Pancreas (tissue), 10 donors: Measurements from ENCODE around the gene SPRR3. TPM values are rescaled to one million over a fixed set of nuclear protein-coding genes. Genes with fewer than 3 reads are reported as not detected.

Experiments used
- ATAC-seq, 4 donors: fragments of 200-7000 bp; cut with Tn5 transposase; one replicate each; pipeline versions ENCODE4 v1.8.0 to v1.9.1; 2020; ENCODE audit warnings: mild to moderate bottlenecking in 4 of 4, moderate library complexity in 4 of 4
- DNase-seq, 6 donors: peaks; one replicate each; pipeline ENCODE4 v3.0.0-alpha.2; 2020
- FAIRE-seq: peaks from 2 replicates; lab custom pipeline; 2012; peaks lifted over from hg19 to GRCh38; lab: Jason Lieb, UNC
- H3K27ac ChIP-seq, 4 donors: fragments of 200-600 bp; sonication (generic); 1 replicate in 3 of 4; 2 replicates in 1 of 4; pipeline versions ENCODE4 v1.5.0 to v1.8.0; 2020
- H3K27me3 ChIP-seq, 4 donors: fragments of 200-600 bp; one replicate each; pipeline ENCODE4 v1.8.0; 2021
- H3K36me3 ChIP-seq, 3 donors: fragments of 200-600 bp; sonication (generic) in 1 of 3; one replicate each; pipeline versions ENCODE4 v1.5.0 to v1.8.0; 2020 to 2021
- H3K4me1 ChIP-seq, 3 donors: fragments of 200-600 bp; one replicate each; pipeline ENCODE4 v1.8.0; 2021
- H3K4me3 ChIP-seq, 4 donors: fragments of 200-600 bp; sonication (generic) in 2 of 4; one replicate each; pipeline versions ENCODE4 v1.5.0 to v1.8.0; 2020 to 2021
- H3K9me3 ChIP-seq, 4 donors: fragments of 200-600 bp; one replicate each; pipeline ENCODE4 v1.8.0; 2021
- whole genome bisulfite sequencing, 2 donors: extraction: QIAGEN DNeasy Blood & Tissue Kit; methylation state at CpG; one replicate each; pipeline ENCODE4 v1.1.7; 2013; 5-methylcytosine and 5-hydroxymethylcytosine counted together
- intact Hi-C, 3 donors: fragments of 100-400 bp; cut with DNase I; formaldehyde crosslinking; loops; one replicate each; pipeline versions ENCODE4 v1.11.1 to v1.14.2; 2022
- polyA plus RNA-seq, 2 donors: library from polyadenylated mRNA; stranded (reverse); fragments of 200-250 nt; gene quantifications; one replicate each; pipeline ENCODE4 v1.2.3, GENCODE V29; 2013
- total RNA-seq, 6 donors: library from RNA; stranded (reverse); fragmentation: NEBNext Ultra II Directional in 4 of 6; extraction: Animal tissue kit (Norgen Biotek cat#: 25700) in 4 of 6; gene quantifications; one replicate each; pipeline versions ENCODE4 v1.2.1 to v1.2.4, GENCODE V29; 2021 to 2023
- TF ChIP-seq, protein P1 (sequence below), 4 donors: fragments of 200-600 bp; sonication (generic) in 3 of 4; IDR thresholded peaks; one replicate each; pipeline versions ENCODE4 v1.5.0 to v1.8.0; 2021; ENCODE audit warnings: antibody characterized with exemption in 4 of 4
- donor health status: healthy with polysubstance abuse.
- donor health status: DM: no; HTN: no; CAD: no; lungs with moderate emphysema.
- donor health status: DM: no; HTN: no; CAD: no.
- donor health status: control.
- donor health status: control.
- donor health status: Bipolar disorder and iron deficiency.
- donor health status: DM: yes; HTN: yes; CAD: no.
- donor health status: DM: no; HTN: no; CAD: no.
- donor health status: DM: no; HTN: no; CAD: no.
- donor health status: DM: yes; HTN: yes; CAD: no.

The SPRR3 gene
- total and polyA plus RNA-seq, 8 donors, result 2.8 to 3.2 TPM; not detected in 6

DNA sequence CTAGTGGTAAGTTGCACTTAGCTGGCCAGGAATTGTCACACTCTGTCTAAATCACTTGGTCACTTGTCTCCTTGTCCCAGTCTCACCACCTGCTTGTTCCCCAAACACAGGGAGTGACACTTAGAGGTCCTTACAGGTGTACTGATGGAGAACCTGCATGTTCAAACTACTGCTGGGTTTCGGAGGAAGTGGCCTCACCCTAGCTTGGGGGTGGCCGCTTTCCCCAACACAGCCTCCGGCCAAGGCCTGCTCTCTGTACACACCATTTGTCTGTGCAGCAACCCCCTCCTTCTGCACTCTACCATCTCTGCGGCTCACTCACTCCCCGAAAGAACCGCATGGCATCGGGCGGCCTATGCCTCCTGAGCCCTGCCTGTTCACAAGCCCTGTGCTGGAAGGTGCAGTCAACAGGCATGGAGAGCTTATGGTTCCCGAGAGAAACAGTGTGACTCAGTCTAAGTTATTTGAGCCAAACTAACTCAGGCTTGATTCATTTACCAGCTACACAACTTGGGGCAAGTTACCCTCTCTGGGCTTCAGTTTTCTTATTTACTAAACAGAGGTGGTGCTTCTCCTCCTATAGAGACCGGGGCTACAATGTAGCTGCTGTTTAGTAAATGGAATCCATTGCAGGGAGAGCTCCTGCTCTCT is 41.6 kb upstream of the SPRR3 start:
- no peaks in the 10 kb centered on the region for H3K27me3 ChIP-seq
- no peak for ATAC-seq
- WGBS, 2 donors, result 82 to 86% methylated on average over 10 of the region's 10 CpGs
- no peak overlapping the region for H3K27ac ChIP-seq
- no peaks in the 10 kb centered on the region for H3K36me3 ChIP-seq
- H3K4me1 ChIP-seq, result no peaks in the 10 kb centered on the region
- TF ChIP-seq, protein P1, sequence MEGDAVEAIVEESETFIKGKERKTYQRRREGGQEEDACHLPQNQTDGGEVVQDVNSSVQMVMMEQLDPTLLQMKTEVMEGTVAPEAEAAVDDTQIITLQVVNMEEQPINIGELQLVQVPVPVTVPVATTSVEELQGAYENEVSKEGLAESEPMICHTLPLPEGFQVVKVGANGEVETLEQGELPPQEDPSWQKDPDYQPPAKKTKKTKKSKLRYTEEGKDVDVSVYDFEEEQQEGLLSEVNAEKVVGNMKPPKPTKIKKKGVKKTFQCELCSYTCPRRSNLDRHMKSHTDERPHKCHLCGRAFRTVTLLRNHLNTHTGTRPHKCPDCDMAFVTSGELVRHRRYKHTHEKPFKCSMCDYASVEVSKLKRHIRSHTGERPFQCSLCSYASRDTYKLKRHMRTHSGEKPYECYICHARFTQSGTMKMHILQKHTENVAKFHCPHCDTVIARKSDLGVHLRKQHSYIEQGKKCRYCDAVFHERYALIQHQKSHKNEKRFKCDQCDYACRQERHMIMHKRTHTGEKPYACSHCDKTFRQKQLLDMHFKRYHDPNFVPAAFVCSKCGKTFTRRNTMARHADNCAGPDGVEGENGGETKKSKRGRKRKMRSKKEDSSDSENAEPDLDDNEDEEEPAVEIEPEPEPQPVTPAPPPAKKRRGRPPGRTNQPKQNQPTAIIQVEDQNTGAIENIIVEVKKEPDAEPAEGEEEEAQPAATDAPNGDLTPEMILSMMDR (IDR thresholded peaks at IDR 0.05), result no peak
- no peaks in the 10 kb centered on the region for H3K9me3 ChIP-seq
- H3K4me3 ChIP-seq, result no peak overlapping the region
- intact Hi-C loops, result no loop called here
- no peak for FAIRE-seq
- no peak for DNase-seq

DNA sequence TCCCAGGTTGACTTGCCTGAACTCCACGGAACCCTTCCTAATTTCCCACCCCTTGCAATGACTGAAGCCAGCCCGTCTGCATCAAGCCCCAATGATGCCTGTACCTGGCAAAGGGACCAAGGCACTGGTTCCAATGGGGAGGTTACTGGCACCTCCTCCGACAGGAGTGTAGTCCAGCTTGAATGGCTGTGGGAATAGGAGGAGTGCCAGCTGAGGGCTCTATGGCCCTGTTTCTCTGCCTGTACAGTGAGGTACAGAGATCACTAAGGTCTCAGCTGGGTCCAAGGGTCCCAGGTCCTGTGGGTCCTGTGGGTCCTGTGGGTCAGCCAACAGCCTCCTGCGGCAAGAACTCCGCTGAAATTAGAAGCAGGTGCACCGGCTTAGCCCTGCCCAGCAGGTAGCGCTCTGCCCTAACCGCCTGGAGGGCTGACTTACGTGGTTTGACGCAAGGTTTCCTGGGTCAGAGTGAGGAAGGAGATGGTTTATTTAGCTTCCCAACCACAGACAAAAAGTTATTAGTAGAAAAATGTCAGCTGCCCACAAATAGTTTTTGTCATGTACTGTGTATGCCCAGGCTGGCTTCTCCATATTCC is 41.0 kb upstream of the SPRR3 start:
- no peak for FAIRE-seq
- intact Hi-C loops, result no loop called here
- WGBS, 2 donors, result 48 to 50% methylated on average over 10 of the region's 10 CpGs
- Histone ChIP-seq H3K9me3 (no peaks in the 10 kb centered on the region), H3K4me1 (no peaks in the 10 kb centered on the region), H3K27me3 (no peaks in the 10 kb centered on the region), H3K36me3 (no peaks in the 10 kb centered on the region), H3K27ac (no peak overlapping the region), H3K4me3 (no peak overlapping the region)
- TF ChIP-seq, protein P1 (IDR thresholded peaks at IDR 0.05), result no peak
- peak in 2 of 4 donors; percentile 34 to 48 for ATAC-seq
- DNase-seq, result peak in 2 of 6 donors; percentile 4 to 15

DNA sequence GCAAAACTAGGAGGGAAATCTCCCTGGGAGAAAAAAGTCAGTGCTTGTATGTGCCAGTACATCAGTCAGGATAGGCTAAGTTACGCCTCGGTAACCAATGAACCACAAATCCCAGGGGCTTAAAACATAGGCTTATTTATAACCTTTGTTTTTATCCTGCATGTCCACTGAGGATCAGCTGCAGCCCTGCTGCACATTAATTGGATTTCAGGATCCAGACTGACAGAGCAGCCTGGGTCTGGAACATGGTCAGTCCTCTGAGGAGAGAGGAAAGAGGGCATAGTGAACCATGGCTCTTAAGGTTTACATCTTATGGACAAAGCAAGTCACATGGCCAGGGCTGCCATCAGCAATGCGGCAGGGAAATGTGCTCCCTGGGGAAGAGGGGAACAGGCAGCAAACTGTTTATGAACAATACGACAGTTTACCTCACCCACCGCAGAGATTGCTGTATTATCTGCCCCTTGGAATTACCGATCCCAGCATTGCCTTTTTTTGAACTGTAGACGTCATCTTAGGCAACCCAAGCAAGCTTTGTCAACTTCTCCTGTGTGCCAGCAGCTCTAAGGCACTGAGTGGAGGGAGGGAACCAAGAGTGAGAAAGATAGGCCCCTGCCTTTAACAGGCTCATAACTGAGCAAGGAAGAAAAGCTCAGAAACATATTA is 40.2 kb upstream of the SPRR3 start:
- TF ChIP-seq, protein P1 (IDR thresholded peaks at IDR 0.05), result no peak
- intact Hi-C loops, result no loop called here
- Histone ChIP-seq H3K27ac (no peak overlapping the region), H3K4me3 (no peak overlapping the region), H3K4me1 (no peaks in the 10 kb centered on the region), H3K9me3 (no peaks in the 10 kb centered on the region), H3K27me3 (no peaks in the 10 kb centered on the region), H3K36me3 (no peaks in the 10 kb centered on the region)
- no peak for FAIRE-seq
- ATAC-seq, result no peak
- 76 to 81% methylated on average over 7 of the region's 7 CpGs for WGBS, 2 donors
- no peak for DNase-seq

DNA sequence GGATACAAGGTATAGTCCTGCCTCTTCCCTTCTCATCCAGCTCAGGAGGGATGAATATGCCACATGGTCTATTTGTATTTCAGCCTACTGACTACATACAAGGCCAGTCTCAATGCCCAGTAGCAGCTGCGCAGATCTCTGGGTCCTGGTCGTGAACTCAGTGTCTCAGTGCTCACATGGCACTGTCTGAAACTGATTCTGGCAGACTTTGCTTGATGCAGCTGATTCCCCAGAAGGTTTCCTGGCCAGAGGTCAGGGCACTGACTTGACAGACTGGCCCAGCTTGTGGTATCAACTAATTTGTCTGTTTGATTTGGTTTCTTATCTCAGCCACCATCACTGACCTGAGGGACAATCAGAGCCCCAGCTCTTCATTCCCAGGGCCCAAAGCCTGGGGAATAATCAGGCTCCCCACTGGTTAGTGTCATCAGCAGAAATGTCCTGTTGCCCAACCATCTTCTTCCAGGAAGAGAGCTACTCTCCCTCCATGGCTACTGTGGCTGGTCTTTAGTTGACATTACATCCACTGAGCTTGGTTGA is 38.6 kb upstream of the SPRR3 start:
- Histone ChIP-seq H3K27ac (no peak overlapping the region), H3K27me3 (no peaks in the 10 kb centered on the region), H3K36me3 (no peaks in the 10 kb centered on the region), H3K4me3 (no peak overlapping the region), H3K9me3 (no peaks in the 10 kb centered on the region), H3K4me1 (no peaks in the 10 kb centered on the region)
- TF ChIP-seq, protein P1 (IDR thresholded peaks at IDR 0.05), result no peak
- DNase-seq (no peak), FAIRE-seq (no peak), ATAC-seq (no peak)
- intact Hi-C loops, result no loop called here
- 71 to 72% methylated on average over 2 of the region's 2 CpGs for WGBS, 2 donors
